Esophagus muscularis mucosa (tissue), 3 donors: ENCODE results near the gene HIPK4.

ENCODE experiments used
- POLR2AphosphoS5 ChIP-seq, 2 donors: sonication (generic); formaldehyde crosslinking; IDR thresholded peaks; one replicate each; pipeline ENCODE4 v1.6.1; 2017; ENCODE audit warnings: antibody characterized with exemption in 2 of 2
- TF ChIP-seq, protein P1 (sequence below), 3 experiments: fragments of 200-600 bp in 2 of 3; fragments of 450-650 bp in 1 of 3; sonication (generic) in 2 of 3; IDR thresholded peaks; one replicate each; pipeline ENCODE4 v1.5.1; 2017 to 2019; ENCODE audit warnings: antibody characterized with exemption in 3 of 3, mild to moderate bottlenecking in 2 of 3, moderate library complexity in 1 of 3

DNA sequence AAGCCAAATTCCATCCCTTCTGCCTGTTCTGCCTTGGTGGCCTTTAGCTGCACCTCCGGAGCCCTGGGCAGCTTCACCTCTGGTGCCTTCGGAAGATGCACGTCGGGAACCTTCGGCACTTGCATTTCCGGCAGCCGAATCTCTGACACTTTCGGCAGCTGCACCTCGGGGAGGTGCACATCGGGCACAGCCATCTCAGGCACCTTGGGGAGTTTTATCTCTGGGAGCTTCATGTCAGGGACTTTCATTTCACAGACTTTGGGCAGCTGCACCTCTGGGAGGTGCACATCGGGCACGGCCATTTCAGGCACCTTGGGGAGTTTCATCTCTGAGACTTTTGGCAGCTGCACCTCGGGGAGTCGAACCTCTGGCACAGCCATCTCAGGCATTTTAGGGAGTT lies 6.0 kb upstream of the HIPK4 start:
- TF ChIP-seq POLR2AphosphoS5 (IDR thresholded peaks at IDR 0.05): no peak
- TF ChIP-seq, protein P1, sequence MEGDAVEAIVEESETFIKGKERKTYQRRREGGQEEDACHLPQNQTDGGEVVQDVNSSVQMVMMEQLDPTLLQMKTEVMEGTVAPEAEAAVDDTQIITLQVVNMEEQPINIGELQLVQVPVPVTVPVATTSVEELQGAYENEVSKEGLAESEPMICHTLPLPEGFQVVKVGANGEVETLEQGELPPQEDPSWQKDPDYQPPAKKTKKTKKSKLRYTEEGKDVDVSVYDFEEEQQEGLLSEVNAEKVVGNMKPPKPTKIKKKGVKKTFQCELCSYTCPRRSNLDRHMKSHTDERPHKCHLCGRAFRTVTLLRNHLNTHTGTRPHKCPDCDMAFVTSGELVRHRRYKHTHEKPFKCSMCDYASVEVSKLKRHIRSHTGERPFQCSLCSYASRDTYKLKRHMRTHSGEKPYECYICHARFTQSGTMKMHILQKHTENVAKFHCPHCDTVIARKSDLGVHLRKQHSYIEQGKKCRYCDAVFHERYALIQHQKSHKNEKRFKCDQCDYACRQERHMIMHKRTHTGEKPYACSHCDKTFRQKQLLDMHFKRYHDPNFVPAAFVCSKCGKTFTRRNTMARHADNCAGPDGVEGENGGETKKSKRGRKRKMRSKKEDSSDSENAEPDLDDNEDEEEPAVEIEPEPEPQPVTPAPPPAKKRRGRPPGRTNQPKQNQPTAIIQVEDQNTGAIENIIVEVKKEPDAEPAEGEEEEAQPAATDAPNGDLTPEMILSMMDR (IDR thresholded peaks at IDR 0.05): no peak
